Panc1 (cell line): ENCODE results near the gene IGF2BP1. TPM values are rescaled to one million over a fixed set of nuclear protein-coding genes. Genes with fewer than 3 reads are reported as not detected.

Experiments used
- ATAC-seq: fragments of 200-7000 bp; cut with Tn5 transposase; 2 replicates; pipeline ENCODE4 v1.9.1; 2020; ENCODE audit warnings: mild to moderate bottlenecking, moderate library complexity
- BruUV-seq: library from RNA; stranded (reverse); fragments of 400-500 nt; replicated peaks from 2 replicates; lab custom pipeline; 2021; lab: Mats Ljungman, UMichigan
- CTCF ChIA-PET: fragments of 300-600 bp; sonication (Branson Sonifier 250); formaldehyde crosslinking; loops from one replicate; lab custom pipeline; 2022; ENCODE audit warnings: antibody characterized with exemption; lab: Charles Lee
- POLR2A ChIA-PET: fragments of 300-600 bp; sonication (Branson Sonifier 250); formaldehyde crosslinking; loops from one replicate; lab custom pipeline; 2022; ENCODE audit warnings: antibody characterized with exemption; lab: Charles Lee
- DNase-seq: peaks from one replicate; pipeline ENCODE4 v3.0.0-alpha.2; 2010; ENCODE audit warnings: low read depth, low spot score
- H3K27ac ChIP-seq: 2 replicates; pipeline ENCODE4 v1.5.1; 2011; ENCODE audit warnings: mild to moderate bottlenecking, low read length, inconsistent platforms
- H3K27me3 ChIP-seq: fragments of 200-500 bp; sonication (Bioruptor generic); 2 replicates; pipeline ENCODE4 v1.6.0; 2014; ENCODE audit warnings: low read length, inconsistent platforms; ENCODE audit not compliant: control insufficient read depth, insufficient read depth
- H3K36me3 ChIP-seq: fragments of 200-500 bp; sonication (Bioruptor generic); 2 replicates; pipeline ENCODE4 v1.5.1; 2014; ENCODE audit warnings: inconsistent platforms, mild to moderate bottlenecking, low read length, moderate library complexity; ENCODE audit not compliant: control insufficient read depth, insufficient read depth
- H3K4me1 ChIP-seq: 2 replicates; pipeline ENCODE4 v1.5.1; 2011; ENCODE audit warnings: inconsistent platforms, mild to moderate bottlenecking, low read length, moderate library complexity; ENCODE audit not compliant: control insufficient read depth, insufficient read depth
- H3K4me3 ChIP-seq, 2 experiments: 2 replicates each; pipeline ENCODE4 v1.5.1; 2011 to 2012; ENCODE audit warnings: low read depth in 2 of 2, low read length in 2 of 2, mild to moderate bottlenecking in 2 of 2, inconsistent platforms in 1 of 2, moderate library complexity in 1 of 2
- H3K9me3 ChIP-seq: fragments of 200-500 bp; sonication (Bioruptor generic); 2 replicates; pipeline ENCODE4 v1.5.1; 2014; ENCODE audit warnings: low read depth, mild to moderate bottlenecking, inconsistent platforms, low read length, moderate library complexity; ENCODE audit not compliant: control insufficient read depth, insufficient read depth
- POLR2AphosphoS5 ChIP-seq: IDR thresholded peaks from 2 replicates; pipeline ENCODE4 v1.6.1; 2012; ENCODE audit warnings: mild to moderate bottlenecking, low read depth, low read length, moderate library complexity
- SIN3A ChIP-seq: IDR thresholded peaks from 2 replicates; pipeline ENCODE4 v1.6.1; 2012; ENCODE audit warnings: low read depth, mild to moderate bottlenecking, low read length, moderate library complexity, borderline replicate concordance; ENCODE audit not compliant: insufficient read depth
- in situ Hi-C: cut with HindIII; loops from 2 replicates; pipeline ENCODE4 v1.10.0; 2016; ENCODE audit warnings: low sequenced_read_pairs, low pct_unique_long_range_greater_than_20kb
- intact Hi-C: fragments of 100-400 bp; cut with micrococcal nuclease; formaldehyde crosslinking; loops from one replicate; pipeline ENCODE4 v1.10.0; 2022; ENCODE audit not compliant: unreplicated experiment
- total RNA-seq: library from RNA; stranded (reverse); gene quantifications from one replicate; pipeline ENCODE4 v1.2.1, GENCODE V29; 2021; ENCODE audit not compliant: unreplicated experiment
- TF ChIP-seq, protein P1 (sequence below): fragments of 450-650 bp; IDR thresholded peaks from 2 replicates; pipeline ENCODE4 v1.5.1; 2017; ENCODE audit warnings: mild to moderate bottlenecking
- TF ChIP-seq, protein P2 (sequence below), 2 experiments: IDR thresholded peaks; 2 replicates each; pipeline ENCODE4 v1.6.1; 2011 to 2012; ENCODE audit warnings: low read depth in 2 of 2, control low read depth in 1 of 2, low read length in 1 of 2, mild to moderate bottlenecking in 1 of 2, moderate library complexity in 1 of 2; ENCODE audit not compliant: insufficient read depth in 1 of 2

The IGF2BP1 gene
- total RNA-seq, 1 experiment from 2014 or later, result 109 TPM

DNA sequence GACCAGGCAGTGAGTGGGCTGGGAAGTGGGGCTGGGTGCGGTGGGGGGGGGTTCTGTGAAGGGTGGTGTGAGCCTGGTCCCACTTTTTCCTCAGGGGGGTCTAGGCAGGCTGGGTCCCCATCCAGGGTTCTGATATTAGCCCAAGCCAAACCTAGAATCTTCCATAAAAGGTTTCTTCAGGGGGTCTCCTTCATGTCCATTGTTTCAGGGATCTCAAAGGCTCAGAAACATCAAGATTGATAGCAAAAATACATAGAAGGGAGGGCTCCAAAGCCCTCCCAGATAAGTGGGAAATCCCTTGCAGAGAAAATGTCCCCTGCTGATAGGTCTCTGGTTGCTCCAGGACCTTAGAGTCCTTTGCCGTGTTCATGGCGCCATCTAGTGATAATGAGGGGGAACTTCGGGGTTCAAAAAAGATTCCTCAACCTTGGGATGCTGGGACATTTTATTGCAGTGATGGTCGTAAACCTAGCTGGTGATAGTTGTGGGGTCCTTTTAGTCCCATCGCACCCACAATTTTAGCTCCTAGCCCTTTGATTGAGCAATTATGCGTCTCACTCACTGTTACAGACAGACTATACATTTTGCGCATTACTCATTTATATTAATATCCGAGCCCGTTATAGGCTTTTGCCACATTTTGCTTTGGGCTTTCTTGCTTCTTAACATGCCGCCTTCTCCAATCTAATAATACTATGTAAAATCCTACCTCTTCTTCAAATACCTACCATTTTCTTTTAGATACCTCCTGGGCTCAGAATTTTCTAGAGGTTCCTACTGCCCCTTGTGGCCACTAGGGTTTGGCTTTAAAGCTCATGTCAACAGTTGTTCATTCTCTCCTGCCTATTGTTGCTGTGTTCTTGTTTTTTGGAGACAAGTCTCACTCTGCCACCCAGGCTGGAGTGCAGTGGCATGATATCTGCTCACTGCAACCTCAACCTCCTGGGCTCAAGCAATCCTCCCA, 35.1 kb downstream of the IGF2BP1 start:
- H3K27ac ChIP-seq, result no peak overlapping the region
- in situ Hi-C loops, result no loop called here
- 0 out of 4 replicates have a peak overlapping the region, but pooled peaks of 1 of the 2 experiments have one; percentile 15 for H3K4me3 ChIP-seq

DNA sequence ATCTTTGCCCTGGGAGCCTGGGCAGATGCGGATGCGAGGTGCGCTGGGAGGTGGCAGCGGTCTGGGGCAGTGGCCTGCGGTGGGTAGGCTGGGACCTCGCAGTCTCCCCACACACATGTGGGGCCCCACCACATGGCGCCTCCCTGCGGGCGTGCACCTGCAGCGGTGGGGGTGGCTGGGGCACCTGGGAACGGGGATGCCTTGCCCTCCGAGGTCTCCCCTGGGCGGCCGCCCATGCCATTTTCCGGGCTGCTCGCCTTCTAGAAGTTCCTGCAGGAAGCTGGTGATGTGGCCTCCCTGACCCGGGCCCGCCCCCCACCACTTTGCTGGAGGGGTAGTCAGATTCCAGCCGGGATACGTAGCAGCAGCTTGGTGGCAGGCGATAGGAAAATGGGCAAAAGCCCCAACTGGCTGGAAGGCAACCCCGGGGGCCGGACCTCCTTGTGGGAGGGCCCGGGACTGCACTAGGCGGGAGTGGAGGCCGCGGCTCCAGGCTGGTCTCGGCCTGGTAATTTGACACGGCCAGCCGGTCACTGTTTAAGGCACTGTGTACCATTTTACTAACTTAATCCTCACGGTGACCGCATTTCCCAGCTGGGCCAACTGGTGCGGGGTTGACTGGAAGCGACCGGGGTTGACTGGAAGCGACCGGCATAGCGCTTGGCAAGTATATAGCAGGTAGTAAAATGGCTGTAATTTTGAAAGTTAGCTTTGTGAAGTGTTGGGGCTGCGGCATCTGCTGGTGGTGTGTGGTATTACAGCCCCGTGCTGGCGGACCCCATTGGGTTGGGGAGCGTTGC, 38.5 kb downstream of the IGF2BP1 start:
- in situ Hi-C loops (no loop called here), intact Hi-C loops (loop anchor here (10.0 kb wide), 1 partner anchor 231 kb away; no protein-coding TSS in a partner anchor)
- no peaks in the 10 kb centered on the region for H3K27me3 ChIP-seq
- CTCF ChIA-PET, result interaction anchor here (0.5 to 1.3 kb wide), 16 partner anchors 9 to 421 kb away, joined by 3 to 10 read pairs (median 4); no protein-coding TSS in a partner anchor
- H3K9me3 ChIP-seq, result no peaks in the 10 kb centered on the region
- no peak overlapping the region for H3K4me3 ChIP-seq
- no peak overlapping the region for H3K27ac ChIP-seq
- BruUV-seq, result no TSS peak
- peaks cover 2% of the 10 kb centered on the region; the same call in 1 of the 2 replicates for H3K36me3 ChIP-seq
- peak; percentile 27 for DNase-seq
- peak; percentile 40 for ATAC-seq
- TF ChIP-seq, protein P1, sequence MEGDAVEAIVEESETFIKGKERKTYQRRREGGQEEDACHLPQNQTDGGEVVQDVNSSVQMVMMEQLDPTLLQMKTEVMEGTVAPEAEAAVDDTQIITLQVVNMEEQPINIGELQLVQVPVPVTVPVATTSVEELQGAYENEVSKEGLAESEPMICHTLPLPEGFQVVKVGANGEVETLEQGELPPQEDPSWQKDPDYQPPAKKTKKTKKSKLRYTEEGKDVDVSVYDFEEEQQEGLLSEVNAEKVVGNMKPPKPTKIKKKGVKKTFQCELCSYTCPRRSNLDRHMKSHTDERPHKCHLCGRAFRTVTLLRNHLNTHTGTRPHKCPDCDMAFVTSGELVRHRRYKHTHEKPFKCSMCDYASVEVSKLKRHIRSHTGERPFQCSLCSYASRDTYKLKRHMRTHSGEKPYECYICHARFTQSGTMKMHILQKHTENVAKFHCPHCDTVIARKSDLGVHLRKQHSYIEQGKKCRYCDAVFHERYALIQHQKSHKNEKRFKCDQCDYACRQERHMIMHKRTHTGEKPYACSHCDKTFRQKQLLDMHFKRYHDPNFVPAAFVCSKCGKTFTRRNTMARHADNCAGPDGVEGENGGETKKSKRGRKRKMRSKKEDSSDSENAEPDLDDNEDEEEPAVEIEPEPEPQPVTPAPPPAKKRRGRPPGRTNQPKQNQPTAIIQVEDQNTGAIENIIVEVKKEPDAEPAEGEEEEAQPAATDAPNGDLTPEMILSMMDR, result peak; percentile 98
- no peak for TF ChIP-seq POLR2AphosphoS5
- POLR2A ChIA-PET, result interaction anchor here (0.6 kb wide), 1 partner anchor 256 kb away, joined by 4 read pairs; no protein-coding TSS in a partner anchor
- H3K4me1 ChIP-seq, result no peaks in the 10 kb centered on the region

More for the DNA sequence above, 35.1 kb downstream of the IGF2BP1 start:
- Histone ChIP-seq H3K27me3 (no peaks in the 10 kb centered on the region), H3K36me3 (no peaks in the 10 kb centered on the region), H3K4me1 (no peaks in the 10 kb centered on the region), H3K9me3 (no peaks in the 10 kb centered on the region)
- BruUV-seq, result no TSS peak
- POLR2A ChIA-PET, result interaction anchor here (0.8 kb wide), 1 partner anchor 26 kb away, joined by 4 read pairs; no protein-coding TSS in a partner anchor
- ATAC-seq (peak; percentile 92), DNase-seq (peak; percentile 64)
- intact Hi-C loops, result loop anchor here (2.0 to 10.0 kb wide), 3 partner anchors 77 to 227 kb away; no protein-coding TSS in a partner anchor
- CTCF ChIA-PET, result interaction anchor here (0.6 to 2.0 kb wide), 26 partner anchors 10 to 354 kb away, joined by 3 to 27 read pairs (median 4); partner anchors contain the start of gene SNF8
- TF ChIP-seq POLR2AphosphoS5 (peak; percentile 62; the same call in 1 of the 2 replicates), SIN3A (no peak)
- TF ChIP-seq, protein P2, sequence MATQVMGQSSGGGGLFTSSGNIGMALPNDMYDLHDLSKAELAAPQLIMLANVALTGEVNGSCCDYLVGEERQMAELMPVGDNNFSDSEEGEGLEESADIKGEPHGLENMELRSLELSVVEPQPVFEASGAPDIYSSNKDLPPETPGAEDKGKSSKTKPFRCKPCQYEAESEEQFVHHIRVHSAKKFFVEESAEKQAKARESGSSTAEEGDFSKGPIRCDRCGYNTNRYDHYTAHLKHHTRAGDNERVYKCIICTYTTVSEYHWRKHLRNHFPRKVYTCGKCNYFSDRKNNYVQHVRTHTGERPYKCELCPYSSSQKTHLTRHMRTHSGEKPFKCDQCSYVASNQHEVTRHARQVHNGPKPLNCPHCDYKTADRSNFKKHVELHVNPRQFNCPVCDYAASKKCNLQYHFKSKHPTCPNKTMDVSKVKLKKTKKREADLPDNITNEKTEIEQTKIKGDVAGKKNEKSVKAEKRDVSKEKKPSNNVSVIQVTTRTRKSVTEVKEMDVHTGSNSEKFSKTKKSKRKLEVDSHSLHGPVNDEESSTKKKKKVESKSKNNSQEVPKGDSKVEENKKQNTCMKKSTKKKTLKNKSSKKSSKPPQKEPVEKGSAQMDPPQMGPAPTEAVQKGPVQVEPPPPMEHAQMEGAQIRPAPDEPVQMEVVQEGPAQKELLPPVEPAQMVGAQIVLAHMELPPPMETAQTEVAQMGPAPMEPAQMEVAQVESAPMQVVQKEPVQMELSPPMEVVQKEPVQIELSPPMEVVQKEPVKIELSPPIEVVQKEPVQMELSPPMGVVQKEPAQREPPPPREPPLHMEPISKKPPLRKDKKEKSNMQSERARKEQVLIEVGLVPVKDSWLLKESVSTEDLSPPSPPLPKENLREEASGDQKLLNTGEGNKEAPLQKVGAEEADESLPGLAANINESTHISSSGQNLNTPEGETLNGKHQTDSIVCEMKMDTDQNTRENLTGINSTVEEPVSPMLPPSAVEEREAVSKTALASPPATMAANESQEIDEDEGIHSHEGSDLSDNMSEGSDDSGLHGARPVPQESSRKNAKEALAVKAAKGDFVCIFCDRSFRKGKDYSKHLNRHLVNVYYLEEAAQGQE (IDR thresholded peaks at IDR 0.05; ENCODE audit: insufficient read depth in 1 of 2, low read depth in 2 of 2, low read length in 1 of 2), result no peak
- TF ChIP-seq, protein P1, result peak; percentile 98
